ENCODE results near the gene TDRD7.
"Not testable (repeated sequence)": the region's sequence is repeated elsewhere in the genome, so short reads cannot be mapped to it uniquely, and the experiment has no call there.

The TDRD7 gene

GRCh38 chr9:97487861-97488260 lies 76.0 kb downstream of the TDRD7 start:
- H3K36me3 ChIP-seq (ENCODE audit: control insufficient read depth, low read depth, low read length), result no peaks in the 10 kb centered on the region
- H3K9ac ChIP-seq (ENCODE audit: low read length), result no peak overlapping the region
- H3K4me1 ChIP-seq (ENCODE audit: control insufficient read depth, low read depth, low read length), result no peaks in the 10 kb centered on the region
- no peak overlapping the region for H3K4me3 ChIP-seq (ENCODE audit: low read length)
- H3K9me3 ChIP-seq (ENCODE audit: control insufficient read depth, low read depth, low read length), result no peaks in the 10 kb centered on the region
- no peaks in the 10 kb centered on the region for H3K27me3 ChIP-seq (ENCODE audit: control insufficient read depth, insufficient read depth, low read length)
- H3K27ac ChIP-seq (ENCODE audit: low read length), result no peak overlapping the region

GRCh38 chr9:97491216-97491999 lies 79.5 kb downstream of the TDRD7 start:
- H3K27me3 ChIP-seq (ENCODE audit: control insufficient read depth, insufficient read depth, low read length), result no peaks in the 10 kb centered on the region
- H3K9me3 ChIP-seq (ENCODE audit: control insufficient read depth, low read depth, low read length), result no peaks in the 10 kb centered on the region
- H3K27ac ChIP-seq (ENCODE audit: low read length), result no peak overlapping the region
- no peak overlapping the region for H3K4me3 ChIP-seq (ENCODE audit: low read length)
- no peaks in the 10 kb centered on the region for H3K4me1 ChIP-seq (ENCODE audit: control insufficient read depth, low read depth, low read length)
- H3K9ac ChIP-seq (ENCODE audit: low read length), result no peak overlapping the region
- no peaks in the 10 kb centered on the region for H3K36me3 ChIP-seq (ENCODE audit: control insufficient read depth, low read depth, low read length)

GRCh38 chr9:97497558-97498375 lies 85.9 kb downstream of the TDRD7 start:
- not testable (repeated sequence) for H3K4me1 ChIP-seq (ENCODE audit: control insufficient read depth, low read depth, low read length); H3K9ac ChIP-seq (ENCODE audit: low read length); H3K4me3 ChIP-seq (ENCODE audit: low read length); H3K27ac ChIP-seq (ENCODE audit: low read length); H3K36me3 ChIP-seq (ENCODE audit: control insufficient read depth, low read depth, low read length); H3K9me3 ChIP-seq (ENCODE audit: control insufficient read depth, low read depth, low read length)
- peaks cover 38% of the 10 kb centered on the region for H3K27me3 ChIP-seq (ENCODE audit: control insufficient read depth, insufficient read depth, low read length)

GRCh38 chr9:97498846-97499245 lies 87.0 kb downstream of the TDRD7 start:
- not testable (repeated sequence) for H3K36me3 ChIP-seq (ENCODE audit: control insufficient read depth, low read depth, low read length); H3K9ac ChIP-seq (ENCODE audit: low read length); H3K27ac ChIP-seq (ENCODE audit: low read length); H3K4me3 ChIP-seq (ENCODE audit: low read length); H3K4me1 ChIP-seq (ENCODE audit: control insufficient read depth, low read depth, low read length); H3K9me3 ChIP-seq (ENCODE audit: control insufficient read depth, low read depth, low read length)
- peaks cover 49% of the 10 kb centered on the region for H3K27me3 ChIP-seq (ENCODE audit: control insufficient read depth, insufficient read depth, low read length)

- Histone ChIP-seq H3K27me3 (ENCODE audit: control insufficient read depth, insufficient read depth, low read length) (peaks cover 63% of the 10 kb centered on the region), H3K9ac (ENCODE audit: low read length) (no peak overlapping the region), H3K4me1 (ENCODE audit: control insufficient read depth, low read depth, low read length) (no peaks in the 10 kb centered on the region), H3K4me3 (ENCODE audit: low read length) (no peak overlapping the region), H3K27ac (ENCODE audit: low read length) (no peak overlapping the region), H3K36me3 (ENCODE audit: control insufficient read depth, low read depth, low read length) (no peaks in the 10 kb centered on the region), H3K9me3 (ENCODE audit: control insufficient read depth, low read depth, low read length) (no peaks in the 10 kb centered on the region)
These were observed 88.4 kb downstream of the TDRD7 start for GRCh38 chr9:97500263-97500662.

- H3K27ac ChIP-seq (ENCODE audit: low read length), result no peak overlapping the region
- H3K36me3 ChIP-seq (ENCODE audit: control insufficient read depth, low read depth, low read length), result no peaks in the 10 kb centered on the region
- peak overlapping the region; percentile 65 for H3K4me3 ChIP-seq (ENCODE audit: low read length)
- no peaks in the 10 kb centered on the region for H3K4me1 ChIP-seq (ENCODE audit: control insufficient read depth, low read depth, low read length)
- H3K27me3 ChIP-seq (ENCODE audit: control insufficient read depth, insufficient read depth, low read length), result peaks cover 68% of the 10 kb centered on the region
- H3K9ac ChIP-seq (ENCODE audit: low read length), result no peak overlapping the region
- H3K9me3 ChIP-seq (ENCODE audit: control insufficient read depth, low read depth, low read length), result no peaks in the 10 kb centered on the region
These were observed 88.9 kb downstream of the TDRD7 start for GRCh38 chr9:97500765-97501176.

- Histone ChIP-seq H3K27ac (ENCODE audit: low read length) (no peak within 1 kb of the TSS), H3K9ac (ENCODE audit: low read length) (no peak within 1 kb of the TSS), H3K9me3 (ENCODE audit: control insufficient read depth, low read depth, low read length) (no peaks in the 10 kb centered on the region), H3K4me1 (ENCODE audit: control insufficient read depth, low read depth, low read length) (no peaks in the 10 kb centered on the region), H3K4me3 (ENCODE audit: low read length) (peak within 1 kb of the TSS; percentile 65), H3K27me3 (ENCODE audit: control insufficient read depth, insufficient read depth, low read length) (peaks cover 74% of the 10 kb centered on the region), H3K36me3 (ENCODE audit: control insufficient read depth, low read depth, low read length) (no peaks in the 10 kb centered on the region)
These were observed 89.5 kb downstream of the TDRD7 start, which contains the start of gene TMOD1 for GRCh38 chr9:97501177-97501971. TMOD1 (plus strand) TSS chr9:97501666; CDS start chr9:97524189, 22,523 bp downstream.

- no peak overlapping the region for H3K9ac ChIP-seq (ENCODE audit: low read length)
- H3K27ac ChIP-seq (ENCODE audit: low read length), result no peak overlapping the region
- H3K4me1 ChIP-seq (ENCODE audit: control insufficient read depth, low read depth, low read length), result no peaks in the 10 kb centered on the region
- peaks cover 76% of the 10 kb centered on the region for H3K27me3 ChIP-seq (ENCODE audit: control insufficient read depth, insufficient read depth, low read length)
- H3K36me3 ChIP-seq (ENCODE audit: control insufficient read depth, low read depth, low read length), result no peaks in the 10 kb centered on the region
- no peaks in the 10 kb centered on the region for H3K9me3 ChIP-seq (ENCODE audit: control insufficient read depth, low read depth, low read length)
- H3K4me3 ChIP-seq (ENCODE audit: low read length), result peak overlapping the region; percentile 58
These were observed 90.0 kb downstream of the TDRD7 start for GRCh38 chr9:97501972-97502221.

GRCh38 chr9:97502222-97502983 lies 90.5 kb downstream of the TDRD7 start:
- Histone ChIP-seq H3K4me3 (ENCODE audit: low read length) (peak overlapping the region; percentile 58), H3K9ac (ENCODE audit: low read length) (no peak overlapping the region), H3K36me3 (ENCODE audit: control insufficient read depth, low read depth, low read length) (no peaks in the 10 kb centered on the region), H3K27ac (ENCODE audit: low read length) (no peak overlapping the region), H3K4me1 (ENCODE audit: control insufficient read depth, low read depth, low read length) (no peaks in the 10 kb centered on the region), H3K9me3 (ENCODE audit: control insufficient read depth, low read depth, low read length) (no peaks in the 10 kb centered on the region), H3K27me3 (ENCODE audit: control insufficient read depth, insufficient read depth, low read length) (peaks cover 76% of the 10 kb centered on the region)

GRCh38 chr9:97502984-97503861 lies 91.3 kb downstream of the TDRD7 start:
- Histone ChIP-seq H3K4me3 (ENCODE audit: low read length) (peak overlapping the region; percentile 58), H3K36me3 (ENCODE audit: control insufficient read depth, low read depth, low read length) (no peaks in the 10 kb centered on the region), H3K9ac (ENCODE audit: low read length) (no peak overlapping the region), H3K27me3 (ENCODE audit: control insufficient read depth, insufficient read depth, low read length) (peaks cover 76% of the 10 kb centered on the region), H3K9me3 (ENCODE audit: control insufficient read depth, low read depth, low read length) (no peaks in the 10 kb centered on the region), H3K27ac (ENCODE audit: low read length) (no peak overlapping the region), H3K4me1 (ENCODE audit: control insufficient read depth, low read depth, low read length) (no peaks in the 10 kb centered on the region)
